Thymus (tissue), 11 donors: ENCODE measurements around the gene SEMA3F. TPM values are rescaled to one million over a fixed set of nuclear protein-coding genes. Genes with fewer than 3 reads are reported as not detected.

Source experiments
- DNase-seq, 9 donors: peaks; one replicate each; pipeline ENCODE4 v3.0.0-alpha.2; 2013; ENCODE audit warnings: low spot score in 9 of 9, low read depth in 6 of 9, missing footprints in 1 of 9
- H3K27ac ChIP-seq, 2 donors: one replicate each; pipeline ENCODE4 v1.5.1; 2013; ENCODE audit warnings: control low read depth in 1 of 2, low read depth in 1 of 2, low read length in 1 of 2, mild to moderate bottlenecking in 1 of 2, moderate library complexity in 1 of 2
- H3K27me3 ChIP-seq, 2 donors: one replicate each; pipeline ENCODE4 v1.5.1; 2013; ENCODE audit warnings: low read length in 1 of 2; ENCODE audit not compliant: control insufficient read depth in 2 of 2, insufficient read depth in 1 of 2
- H3K36me3 ChIP-seq, 2 donors: one replicate each; pipeline ENCODE4 v1.5.1; 2013; ENCODE audit warnings: low read length in 1 of 2, mild to moderate bottlenecking in 1 of 2, moderate library complexity in 1 of 2; ENCODE audit not compliant: control insufficient read depth in 2 of 2, insufficient read depth in 2 of 2
- H3K4me1 ChIP-seq, 2 donors: one replicate each; pipeline ENCODE4 v1.5.1; 2013; ENCODE audit warnings: low read length in 2 of 2; ENCODE audit not compliant: control insufficient read depth in 2 of 2, insufficient read depth in 2 of 2
- H3K4me3 ChIP-seq, 2 donors: one replicate each; pipeline ENCODE4 v1.5.1; 2013; ENCODE audit warnings: low read length in 2 of 2, control low read depth in 1 of 2, mild to moderate bottlenecking in 1 of 2
- H3K9me3 ChIP-seq, 2 donors: one replicate each; pipeline ENCODE4 v1.5.1; 2013; ENCODE audit warnings: low read length in 1 of 2, mild to moderate bottlenecking in 1 of 2; ENCODE audit not compliant: control insufficient read depth in 2 of 2, insufficient read depth in 1 of 2
- WGBS: extraction: QIAGEN DNeasy Blood & Tissue Kit; methylation state at CpG from one replicate; pipeline ENCODE4 v1.1.7; 2013; 5-methylcytosine and 5-hydroxymethylcytosine counted together
- polyA plus RNA-seq: library from polyadenylated mRNA; stranded (reverse); fragments of 200-250 nt; gene quantifications from one replicate; pipeline ENCODE4 v1.2.3, GENCODE V29; 2013
- total RNA-seq: library from RNA; stranded (reverse); fragments of 120-200 nt; gene quantifications from one replicate; pipeline ENCODE4 v1.2.4, GENCODE V29; 2013
- donor health status: healthy.

Gene SEMA3F
- total and polyA plus RNA-seq, 2 donors, result 4.4 to 19.7 TPM

GRCh38 chr3:50128001-50128400, 27.1 kb upstream of the SEMA3F start:
- Histone ChIP-seq H3K27ac (no peak overlapping the region), H3K9me3 (no peaks in the 10 kb centered on the region), H3K36me3 (peaks cover 0 to 2% of the 10 kb centered on the region in 2 donors), H3K27me3 (no peaks in the 10 kb centered on the region), H3K4me3 (no peak overlapping the region), H3K4me1 (peaks cover 0 to 7% of the 10 kb centered on the region in 2 donors)
- 89% methylated on average over 4 of the region's 4 CpGs for WGBS
- DNase-seq, result no peak

- DNase-seq, result no peak
- no peak overlapping the region for H3K4me3 ChIP-seq
- H3K4me1 ChIP-seq, result peaks cover 0 to 7% of the 10 kb centered on the region in 2 donors
- H3K9me3 ChIP-seq, result no peaks in the 10 kb centered on the region
- no peaks in the 10 kb centered on the region for H3K36me3 ChIP-seq
- H3K27me3 ChIP-seq, result no peaks in the 10 kb centered on the region
- no peak overlapping the region for H3K27ac ChIP-seq
- WGBS, result 95% methylated on average over 2 of the region's 2 CpGs
Observed at GRCh38 chr3:50130436-50130835, 24.7 kb upstream of the SEMA3F start.

- WGBS, result 87% methylated on average over 6 of the region's 6 CpGs
- no peak overlapping the region for H3K27ac ChIP-seq
- no peaks in the 10 kb centered on the region for H3K36me3 ChIP-seq
- H3K4me1 ChIP-seq, result peaks cover 0 to 3% of the 10 kb centered on the region in 2 donors
- H3K4me3 ChIP-seq, result no peak overlapping the region
- H3K9me3 ChIP-seq, result no peaks in the 10 kb centered on the region
- no peak for DNase-seq
- H3K27me3 ChIP-seq, result peaks cover 0 to 2% of the 10 kb centered on the region in 2 donors
Observed at GRCh38 chr3:50132421-50133282, 22.5 kb upstream of the SEMA3F start.

- H3K4me1 ChIP-seq, result peaks cover under 1 to 9% of the 10 kb centered on the region in 2 donors
- no peaks in the 10 kb centered on the region for H3K9me3 ChIP-seq
- WGBS, result 95% methylated on average over 4 of the region's 4 CpGs
- no peak overlapping the region for H3K4me3 ChIP-seq
- no peaks in the 10 kb centered on the region for H3K36me3 ChIP-seq
- H3K27ac ChIP-seq, result no peak overlapping the region
- H3K27me3 ChIP-seq, result peaks cover 0 to 2% of the 10 kb centered on the region in 2 donors
- DNase-seq, result no peak
Observed at GRCh38 chr3:50133283-50133615, 21.9 kb upstream of the SEMA3F start.

GRCh38 chr3:50134367-50134766, 20.8 kb upstream of the SEMA3F start:
- WGBS, result 30% methylated on average over 2 of the region's 2 CpGs
- no peak overlapping the region for H3K27ac ChIP-seq
- no peak for DNase-seq
- H3K9me3 ChIP-seq, result no peaks in the 10 kb centered on the region
- no peaks in the 10 kb centered on the region for H3K36me3 ChIP-seq
- no peak overlapping the region for H3K4me3 ChIP-seq
- H3K27me3 ChIP-seq, result peaks cover 0 to 4% of the 10 kb centered on the region in 2 donors
- H3K4me1 ChIP-seq, result peaks cover 2 to 20% of the 10 kb centered on the region in 2 donors

- Histone ChIP-seq H3K4me1 (peaks cover 2 to 25% of the 10 kb centered on the region in 2 donors), H3K27me3 (peaks cover 0 to 8% of the 10 kb centered on the region in 2 donors), H3K4me3 (no peak overlapping the region), H3K27ac (no peak overlapping the region), H3K36me3 (no peaks in the 10 kb centered on the region), H3K9me3 (no peaks in the 10 kb centered on the region)
- no peak for DNase-seq
- 89% methylated on average over 5 of the region's 5 CpGs for WGBS
Observed at GRCh38 chr3:50135964-50136363, 19.2 kb upstream of the SEMA3F start.

GRCh38 chr3:50136714-50137405, 18.3 kb upstream of the SEMA3F start:
- Histone ChIP-seq H3K4me3 (no peak overlapping the region), H3K27me3 (peaks cover 0 to 8% of the 10 kb centered on the region in 2 donors), H3K4me1 (peaks cover 2 to 25% of the 10 kb centered on the region in 2 donors), H3K36me3 (no peaks in the 10 kb centered on the region), H3K27ac (no peak overlapping the region), H3K9me3 (no peaks in the 10 kb centered on the region)
- 89% methylated on average over 6 of the region's 6 CpGs for WGBS
- DNase-seq, result no peak

- 89% methylated on average over 6 of the region's 6 CpGs for WGBS
- Histone ChIP-seq H3K36me3 (no peaks in the 10 kb centered on the region), H3K27me3 (peaks cover 0 to 8% of the 10 kb centered on the region in 2 donors), H3K4me3 (no peak overlapping the region), H3K4me1 (peaks cover 2 to 25% of the 10 kb centered on the region in 2 donors), H3K27ac (no peak overlapping the region), H3K9me3 (no peaks in the 10 kb centered on the region)
- no peak for DNase-seq
Observed at GRCh38 chr3:50137531-50137930, 17.6 kb upstream of the SEMA3F start.
